RPMI7951 (cell line): Measurements from ENCODE around the gene SDHAF1. TPM values are rescaled to one million over a fixed set of nuclear protein-coding genes. Genes with fewer than 3 reads are reported as not detected.
A peak's percentile ranks its signal among the peaks of the same experiment; 100 is the strongest.

Experiments used
- DNase-seq: peaks from one replicate; pipeline ENCODE4 v3.0.0-alpha.2; 2012; ENCODE audit warnings: low read depth
- total RNA-seq: library from RNA; depleted of rRNA; stranded (reverse); fragments of >200 nt; shearing (Covaris generic); gene quantifications from 2 replicates; pipeline ENCODE4 v1.2.3, GENCODE V29; 2014

Gene SDHAF1
- total RNA-seq, 1 experiment from 2014 or later = 25.8 TPM

GRCh38 chr19:35986664-35987570, 8.1 kb upstream of the SDHAF1 start:
- DNase-seq = peak; percentile 24

- DNase-seq = no peak
Measured at GRCh38 chr19:35987571-35987896, 7.5 kb upstream of the SDHAF1 start.

GRCh38 chr19:35988824-35989223, 6.2 kb upstream of the SDHAF1 start:
- DNase-seq = no peak

GRCh38 chr19:35990156-35990555, 4.8 kb upstream of the SDHAF1 start:
- no peak for DNase-seq

- DNase-seq = no peak
Measured at GRCh38 chr19:35990771-35991730, 3.9 kb upstream of the SDHAF1 start.

GRCh38 chr19:35991731-35992450, 3.1 kb upstream of the SDHAF1 start:
- DNase-seq = peak; percentile 65

- no peak for DNase-seq
Measured at GRCh38 chr19:35992907-35993765, 1.9 kb upstream of the SDHAF1 start.

GRCh38 chr19:35993923-35994598, 927 bp upstream of the SDHAF1 start:
- DNase-seq = peak; percentile 37

GRCh38 chr19:35996777-35997176, 1.8 kb downstream of the SDHAF1 start:
- no peak for DNase-seq

- no peak for DNase-seq
Measured at GRCh38 chr19:36001605-36002004, 6.6 kb downstream of the SDHAF1 start.

- DNase-seq = no peak
Measured at GRCh38 chr19:36003284-36003683, 8.3 kb downstream of the SDHAF1 start.

- DNase-seq = no peak
Measured at GRCh38 chr19:36006955-36007354, 12.0 kb downstream of the SDHAF1 start.

- DNase-seq = no peak
Measured at GRCh38 chr19:36008336-36008978, 13.5 kb downstream of the SDHAF1 start, which contains the start of gene SYNE4. Gene SYNE4 (minus strand): TSS chr19:36008813. CDS start chr19:36008681, 132 bp downstream.

- DNase-seq = peak; percentile 67
Measured at GRCh38 chr19:36009220-36009619, 14.2 kb downstream of the SDHAF1 start.

GRCh38 chr19:36009633-36010379, 14.8 kb downstream of the SDHAF1 start:
- no peak for DNase-seq

- no peak for DNase-seq
Measured at GRCh38 chr19:36010402-36010801, 15.4 kb downstream of the SDHAF1 start.

GRCh38 chr19:36013280-36014011, 18.5 kb downstream of the SDHAF1 start:
- no peak for DNase-seq
